GM21529 (cell line): Measurements from ENCODE around the gene YDJC.
"Not testable (repeated sequence)": the region's sequence is repeated elsewhere in the genome, so short reads cannot be mapped to it uniquely, and the experiment has no call there.

Experiments
- ATAC-seq: cut with Tn5 transposase; IDR thresholded peaks from one replicate; pipeline ENCODE4 v1.9.1; 2021; ENCODE audit not compliant: unreplicated experiment

YDJC gene

GRCh38 chr22:21632931-21633330, 3.1 kb upstream of the YDJC start:
- ATAC-seq, result no peak

GRCh38 chr22:21632237-21632895, 2.5 kb upstream of the YDJC start, which contains the start of gene CCDC116:
Gene CCDC116, plus strand, starts transcription at chr22:21632760. Its CDS starts 422 bp downstream, at chr22:21633182.
- no peak for ATAC-seq

- ATAC-seq, result no peak
Measured at GRCh38 chr22:21631025-21631424, 1.2 kb upstream of the YDJC start.

- ATAC-seq, result no peak
Measured at GRCh38 chr22:21628386-21629254, 1.2 kb downstream of the YDJC start.

- no peak for ATAC-seq
Measured at GRCh38 chr22:21626735-21627469, 2.9 kb downstream of the YDJC start.

GRCh38 chr22:21626073-21626734, 3.6 kb downstream of the YDJC start:
- no peak for ATAC-seq

- ATAC-seq, result no peak
Measured at GRCh38 chr22:21624880-21625791, 4.7 kb downstream of the YDJC start.

GRCh38 chr22:21624120-21624879, 5.5 kb downstream of the YDJC start:
- no peak for ATAC-seq

- ATAC-seq, result no peak
Measured at GRCh38 chr22:21623648-21623970, 6.2 kb downstream of the YDJC start.

- no peak for ATAC-seq
Measured at GRCh38 chr22:21622919-21623647, 6.7 kb downstream of the YDJC start.

GRCh38 chr22:21622011-21622918, 7.6 kb downstream of the YDJC start:
- no peak for ATAC-seq

- no peak for ATAC-seq
Measured at GRCh38 chr22:21621025-21621424, 8.8 kb downstream of the YDJC start.

GRCh38 chr22:21617337-21617736, 12.5 kb downstream of the YDJC start:
- not testable (repeated sequence) for ATAC-seq

GRCh38 chr22:21615731-21616130, 14.1 kb downstream of the YDJC start:
- ATAC-seq, result no peak

GRCh38 chr22:21613553-21614233, 16.1 kb downstream of the YDJC start:
- ATAC-seq, result no peak

GRCh38 chr22:21612858-21613257, 17.0 kb downstream of the YDJC start:
- ATAC-seq, result no peak
